HG02973 (cell line): ENCODE data around the gene SLC5A3.
A peak's percentile ranks its signal among the peaks of the same experiment; 100 is the strongest.

ENCODE experiments used
- ATAC-seq: cut with Tn5 transposase; IDR thresholded peaks from one replicate; pipeline ENCODE4 v1.9.1; 2021; ENCODE audit warnings: moderate library complexity; ENCODE audit not compliant: unreplicated experiment

Gene SLC5A3

DNA sequence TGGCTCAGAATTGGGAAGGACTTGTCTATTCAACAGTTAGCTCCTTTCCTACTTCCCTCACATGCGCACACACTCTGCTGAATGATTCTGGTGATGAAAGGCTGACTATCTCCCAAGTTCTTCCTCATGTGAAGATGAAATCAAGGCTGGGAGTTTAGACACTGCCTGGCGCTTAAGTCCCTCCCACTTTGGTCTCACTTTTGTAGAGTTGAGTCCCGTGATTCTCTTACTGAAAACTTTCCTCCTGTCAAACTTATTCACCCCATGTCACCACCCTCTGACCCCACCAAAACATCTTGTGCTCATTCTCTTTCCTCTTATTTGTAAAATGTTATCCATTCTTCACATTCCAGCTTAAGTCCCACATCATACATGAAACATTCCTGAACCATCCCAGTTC lies 8.4 kb upstream of the SLC5A3 start:
- ATAC-seq, result no peak

DNA sequence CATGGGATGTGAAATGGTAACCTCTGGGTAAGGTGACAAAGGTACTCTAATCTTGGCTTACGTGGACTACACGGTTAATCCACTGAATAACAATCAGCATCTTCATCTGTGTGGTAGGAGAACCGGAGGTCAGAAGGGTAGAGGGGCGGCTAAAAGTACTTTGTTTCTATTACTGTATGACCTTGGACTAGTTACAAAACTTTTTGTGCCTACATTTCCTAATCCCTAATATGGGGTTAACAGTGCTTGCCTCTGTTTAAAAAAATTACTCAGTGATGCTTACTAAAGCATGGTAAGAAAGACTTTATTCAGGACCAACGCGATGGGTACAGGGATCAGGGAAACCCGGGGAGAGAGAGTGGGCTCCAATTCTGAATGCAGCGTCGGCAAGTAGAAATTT lies 1.7 kb upstream of the SLC5A3 start:
- ATAC-seq, result no peak

DNA sequence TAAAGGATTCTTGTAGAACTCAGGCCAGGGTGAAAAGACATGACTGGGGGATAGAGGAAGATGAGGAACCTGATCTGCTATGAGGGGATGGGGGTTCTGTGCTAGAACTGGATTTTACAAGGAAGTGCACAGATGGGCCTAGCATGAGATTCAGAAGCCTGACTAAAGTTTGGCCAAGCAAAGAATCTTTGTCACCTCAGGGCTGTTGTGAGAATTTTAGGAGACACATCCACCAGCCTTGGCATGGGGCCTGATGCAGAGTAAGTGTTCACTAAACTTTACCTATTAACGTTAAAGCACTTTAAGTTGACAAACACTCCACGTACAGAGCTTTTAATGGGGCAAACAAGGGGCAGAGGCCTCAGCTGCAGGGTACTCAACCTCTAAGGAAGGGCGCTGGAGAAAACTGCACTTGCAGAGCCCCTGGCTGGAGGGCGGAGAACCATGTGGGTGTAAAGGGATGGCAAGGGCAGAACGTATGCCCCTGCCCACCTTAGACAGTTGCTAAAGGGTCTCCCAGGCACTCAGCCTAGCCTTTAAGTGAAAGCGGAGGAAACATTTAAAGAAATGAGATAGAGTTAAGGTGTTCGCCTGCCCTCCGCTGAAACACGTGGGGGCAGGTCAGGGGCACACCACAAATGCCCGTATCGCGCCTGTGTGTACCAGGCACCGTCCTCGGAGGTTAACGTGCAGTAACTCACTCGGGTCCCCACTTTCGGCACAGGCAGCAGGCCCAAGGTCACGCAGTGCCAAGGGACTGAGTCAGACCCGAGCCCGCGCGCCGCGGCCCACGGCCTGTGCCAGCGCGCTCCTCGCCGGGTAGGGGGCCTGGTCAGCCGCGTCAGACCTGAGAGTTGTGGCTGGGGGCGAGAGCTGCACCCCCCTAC lies 990 bp upstream of the SLC5A3 start:
- ATAC-seq, result peak; percentile 3

DNA sequence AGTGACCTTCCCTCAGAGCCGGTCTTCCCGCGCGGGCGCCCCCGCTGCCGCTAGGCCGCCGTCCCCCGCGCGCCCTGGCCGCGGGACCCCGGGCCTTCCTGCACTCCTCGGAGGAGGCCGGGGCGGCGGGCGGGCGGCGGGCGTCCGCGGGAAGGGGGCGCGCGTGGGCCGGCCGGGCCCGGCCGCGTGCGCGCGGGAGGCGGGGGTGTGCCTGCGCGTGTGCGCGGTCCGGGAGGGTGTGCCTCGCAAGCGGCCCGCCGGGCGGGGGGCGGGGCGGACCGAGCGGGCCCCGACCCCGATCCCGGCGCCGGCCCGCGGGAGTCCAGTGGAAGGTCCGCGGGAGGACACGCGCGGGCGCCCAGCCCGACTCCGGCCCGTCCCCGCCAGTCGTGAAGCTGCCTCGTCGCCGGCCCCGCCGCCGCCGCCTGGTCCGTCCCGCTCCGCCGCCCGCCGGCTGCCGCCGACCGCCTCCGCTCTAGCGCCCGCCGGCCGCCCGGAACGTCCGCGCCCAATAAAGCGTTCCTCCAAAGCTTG lies 438 bp downstream of the SLC5A3 start:
- ATAC-seq, result peak; percentile 31

DNA sequence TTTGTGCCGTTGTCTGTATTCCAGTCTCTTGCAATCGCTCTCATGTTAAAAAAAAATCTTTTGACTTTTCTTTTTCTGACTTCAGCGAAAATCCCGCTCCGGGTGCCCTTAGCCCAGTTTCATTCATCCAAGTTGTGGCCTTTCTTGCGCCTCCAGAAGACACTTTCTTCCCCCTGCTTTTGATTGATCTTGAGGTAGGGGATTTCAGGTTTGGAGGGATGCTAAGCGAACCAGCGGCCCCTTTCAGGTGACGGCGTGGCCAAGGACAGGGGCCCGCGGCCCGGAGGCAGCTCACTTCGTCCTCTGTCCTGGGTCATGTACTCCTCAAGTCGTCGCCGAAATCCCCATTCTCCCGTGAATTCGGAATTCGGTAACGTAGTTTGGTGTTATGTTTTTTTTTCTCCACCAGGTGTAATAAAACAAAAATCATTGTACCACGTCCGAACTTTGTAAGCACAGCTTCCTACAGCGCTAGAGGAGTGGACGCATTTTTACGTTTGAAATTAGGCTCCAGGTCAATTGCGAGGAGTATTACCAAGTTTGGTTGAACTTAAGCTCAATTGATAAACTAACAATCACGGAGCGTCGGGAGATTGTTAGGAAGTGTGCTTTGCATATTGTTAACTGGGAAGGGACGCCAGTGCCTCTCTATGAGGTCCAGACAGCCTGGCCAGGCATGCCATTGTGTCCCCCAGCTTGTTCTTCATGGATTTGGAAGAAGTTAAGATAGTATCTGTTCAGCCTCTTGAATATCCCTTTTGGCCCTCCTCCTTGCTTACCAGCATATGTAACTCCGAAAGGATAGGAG lies 1.1 kb downstream of the SLC5A3 start:
- ATAC-seq, result peak; percentile 3

DNA sequence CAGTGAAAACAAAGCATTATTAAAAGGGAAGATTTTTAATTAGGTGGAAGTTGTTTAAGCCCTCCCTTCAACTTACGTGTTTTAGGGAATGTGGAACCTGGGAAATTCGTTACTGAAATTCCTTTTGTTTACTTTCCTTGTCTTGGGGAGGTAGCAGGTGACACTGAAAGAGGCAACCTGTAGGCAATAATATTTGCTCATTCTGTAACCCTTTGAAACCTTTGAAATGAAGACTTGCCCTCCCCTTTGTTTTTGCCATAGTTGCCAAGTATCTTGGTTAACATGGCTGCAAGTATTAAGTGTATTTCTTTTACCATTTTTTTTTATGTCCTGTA lies 1.7 kb downstream of the SLC5A3 start:
- ATAC-seq, result no peak

DNA sequence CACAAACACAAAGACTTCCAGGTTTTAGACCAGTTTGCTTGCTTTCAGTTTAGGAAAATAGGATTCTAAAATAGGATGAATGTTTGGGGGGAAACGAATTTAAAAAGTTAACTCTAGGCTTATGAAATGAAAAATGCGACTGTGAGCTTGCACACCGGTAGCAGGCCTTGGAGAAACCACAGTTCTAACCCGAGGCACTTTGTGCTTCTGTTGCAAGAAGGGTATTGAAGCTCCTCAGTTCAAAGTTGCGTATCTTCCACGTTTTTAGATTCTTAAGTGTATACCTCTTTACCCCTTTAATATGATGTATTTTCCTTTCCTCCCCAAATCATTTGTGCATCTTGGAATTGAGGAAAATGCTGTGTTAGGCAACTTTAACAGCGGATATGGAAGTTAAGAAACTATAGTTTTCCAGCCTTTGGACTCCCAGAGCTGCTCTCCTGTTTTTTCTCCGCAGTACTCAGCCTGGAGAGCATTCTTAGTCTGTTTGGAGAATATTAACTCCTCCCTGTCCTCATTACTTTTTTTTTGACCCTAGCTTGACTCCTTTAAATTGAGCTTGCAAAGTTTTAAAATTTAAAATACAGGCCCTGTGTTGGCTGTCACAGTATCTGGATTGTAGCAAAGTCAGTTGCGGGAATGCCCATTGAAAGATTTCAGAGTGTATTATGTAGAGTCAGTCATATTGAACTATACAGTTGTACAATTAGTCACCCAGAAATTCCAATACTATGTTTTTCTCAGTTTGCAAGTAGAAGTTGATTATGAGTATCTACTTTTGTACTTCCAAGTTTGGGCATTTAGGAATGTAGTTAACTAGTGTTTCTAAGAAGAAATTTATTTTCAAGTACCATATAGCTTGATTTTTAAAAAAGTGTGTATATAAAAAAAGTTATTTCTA lies 2.6 kb downstream of the SLC5A3 start:
- ATAC-seq, result no peak

DNA sequence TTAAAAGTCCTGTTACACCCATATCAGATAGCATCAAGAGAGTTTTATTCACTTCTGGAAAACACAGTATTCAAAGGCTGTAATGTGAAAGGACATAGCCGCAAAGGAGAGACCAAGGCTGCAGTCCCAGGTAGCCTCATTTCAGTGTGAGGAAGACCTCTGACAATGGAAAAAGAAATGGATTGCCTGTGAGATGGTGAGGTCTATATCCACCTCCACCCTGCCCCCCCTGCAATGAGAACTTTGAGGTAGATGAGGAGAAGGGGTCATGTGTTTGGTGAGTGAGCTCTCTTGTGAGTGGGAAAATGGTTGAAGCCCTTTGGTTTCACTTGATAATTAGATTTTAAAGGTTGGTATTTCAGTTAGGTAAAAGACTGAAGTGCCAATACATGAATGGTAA lies 3.5 kb downstream of the SLC5A3 start:
- no peak for ATAC-seq

DNA sequence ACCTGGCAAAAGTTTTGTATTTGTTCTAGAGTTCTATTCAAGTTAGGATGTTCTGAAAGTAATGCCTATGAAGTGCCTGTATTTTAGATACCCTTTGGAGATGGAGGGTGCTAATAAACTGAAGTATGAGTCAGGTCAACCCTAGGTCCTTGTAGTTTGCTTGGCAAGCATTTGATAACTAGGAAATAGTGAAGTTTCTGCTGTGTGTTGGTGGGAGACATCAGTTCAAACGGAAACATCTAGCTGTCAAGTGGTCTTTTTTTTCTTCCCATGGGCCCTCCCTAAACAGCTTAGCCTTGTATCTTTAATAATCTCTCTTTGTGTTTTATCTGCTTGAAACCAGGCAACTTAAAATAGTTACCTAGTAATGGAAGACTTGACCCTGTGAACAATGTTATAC lies 4.5 kb downstream of the SLC5A3 start:
- no peak for ATAC-seq

DNA sequence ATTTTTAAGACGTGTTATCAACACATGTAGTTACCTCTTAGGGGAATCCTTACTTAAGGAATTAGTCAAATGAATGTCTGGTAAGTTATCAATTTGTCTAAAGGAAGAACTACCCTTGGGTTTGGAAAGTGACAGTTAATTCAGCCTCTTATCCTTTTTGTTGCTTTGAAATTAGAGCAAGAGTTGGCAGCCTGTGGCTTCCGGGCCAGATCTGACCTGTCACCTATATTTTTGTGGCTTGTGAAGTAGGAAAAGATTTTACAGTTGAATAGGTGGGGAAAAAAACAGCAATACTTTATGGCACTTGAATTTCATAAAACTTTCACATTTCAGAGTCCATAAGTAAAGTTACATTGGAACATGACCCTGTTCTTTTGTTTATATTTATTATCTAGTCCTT lies 5.5 kb downstream of the SLC5A3 start:
- ATAC-seq, result no peak

DNA sequence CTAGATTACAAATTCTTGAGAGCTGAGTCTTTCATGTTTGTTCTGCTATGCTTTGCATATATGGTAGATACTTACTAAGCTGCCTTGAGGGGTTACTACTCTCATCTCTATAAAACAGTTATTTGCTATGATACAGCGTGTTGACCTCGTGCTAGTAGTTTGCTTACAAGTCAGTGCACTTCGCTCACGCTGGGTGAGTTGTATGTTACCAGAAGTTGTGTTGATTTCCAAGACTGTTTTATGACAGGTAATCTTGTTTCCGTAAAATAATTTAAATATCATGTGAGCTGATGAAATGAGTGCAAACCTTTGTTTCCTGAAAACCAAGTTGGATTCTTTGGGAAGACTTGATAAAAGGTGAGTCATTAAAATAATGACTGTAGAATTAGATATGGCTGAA lies 7.3 kb downstream of the SLC5A3 start:
- no peak for ATAC-seq

DNA sequence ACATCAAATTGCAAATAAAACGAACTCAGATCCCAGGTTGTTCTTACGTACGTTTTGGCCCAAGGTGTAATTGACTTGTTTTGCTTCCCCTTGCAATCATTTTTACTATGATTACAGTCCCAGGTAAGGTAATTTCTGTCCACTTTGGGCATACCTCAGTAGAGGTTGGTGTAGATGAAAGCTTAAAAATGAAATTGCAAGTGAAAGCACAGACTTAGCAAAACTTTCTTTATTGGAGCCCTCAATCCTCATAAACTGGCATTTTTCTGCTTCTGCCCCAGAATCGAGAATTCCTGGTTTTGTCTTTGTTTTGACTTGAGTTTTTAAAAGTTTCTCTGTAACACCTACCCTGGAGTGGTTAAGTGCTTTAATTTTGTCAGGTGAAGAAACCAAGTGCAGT lies 9.4 kb downstream of the SLC5A3 start:
- no peak for ATAC-seq

DNA sequence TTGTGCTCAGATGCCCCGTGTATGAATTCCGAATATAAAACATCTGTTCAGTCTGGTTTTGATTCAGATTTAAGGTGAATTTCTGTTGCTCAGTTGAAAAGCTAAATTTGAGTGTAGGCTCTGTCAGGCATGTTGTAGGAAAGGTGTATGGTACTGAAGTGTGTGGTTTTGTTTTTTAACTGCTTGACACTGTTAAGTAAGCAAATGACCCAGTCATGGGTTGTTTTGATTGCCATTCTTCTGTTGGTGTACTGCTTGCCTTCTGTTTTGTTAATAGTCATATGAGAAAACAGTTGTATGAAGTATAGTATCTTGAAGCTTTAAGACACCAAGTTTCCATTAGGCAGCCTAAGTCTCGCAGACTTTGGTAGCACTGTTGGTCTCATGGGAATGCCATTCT lies 10.0 kb downstream of the SLC5A3 start:
- ATAC-seq, result no peak

DNA sequence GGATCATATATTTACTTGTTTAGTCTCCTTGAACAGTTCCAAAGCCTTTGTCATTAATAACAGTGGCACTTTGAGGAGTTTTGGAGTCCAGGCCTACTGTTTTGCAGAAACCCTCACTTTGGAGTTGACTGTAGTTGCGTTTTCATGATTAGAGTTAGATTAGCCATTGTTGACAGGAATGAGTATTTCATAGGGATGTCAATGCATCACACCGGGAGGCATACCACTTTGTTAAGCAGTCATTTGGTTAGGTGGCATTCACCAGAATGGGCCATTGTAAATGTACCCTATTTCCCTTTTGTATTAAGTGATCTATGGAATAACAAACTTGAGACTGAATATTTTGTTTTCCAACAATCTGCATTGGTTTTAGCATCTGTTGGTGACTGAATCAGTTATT lies 11.8 kb downstream of the SLC5A3 start:
- ATAC-seq, result no peak

DNA sequence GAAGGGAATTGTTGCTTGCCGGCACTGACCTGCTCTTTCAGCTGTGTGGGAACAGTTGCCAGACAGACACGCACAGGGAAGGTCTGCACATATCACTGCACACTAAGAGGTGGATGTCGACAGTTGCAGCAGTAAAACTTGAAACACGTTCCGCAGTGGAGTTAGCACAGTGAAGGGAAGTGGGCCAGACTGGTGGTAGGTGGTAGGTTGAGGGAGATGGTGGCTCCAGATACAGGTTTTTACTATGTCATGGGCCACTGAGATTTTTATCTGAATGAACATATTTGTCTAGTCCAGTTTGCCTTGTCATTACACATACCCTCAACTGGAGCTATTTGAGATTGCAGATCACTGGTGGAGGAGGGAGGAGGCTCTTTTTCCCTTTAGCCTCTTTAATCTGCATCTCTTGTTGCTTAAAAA lies 13.5 kb downstream of the SLC5A3 start:
- no peak for ATAC-seq

DNA sequence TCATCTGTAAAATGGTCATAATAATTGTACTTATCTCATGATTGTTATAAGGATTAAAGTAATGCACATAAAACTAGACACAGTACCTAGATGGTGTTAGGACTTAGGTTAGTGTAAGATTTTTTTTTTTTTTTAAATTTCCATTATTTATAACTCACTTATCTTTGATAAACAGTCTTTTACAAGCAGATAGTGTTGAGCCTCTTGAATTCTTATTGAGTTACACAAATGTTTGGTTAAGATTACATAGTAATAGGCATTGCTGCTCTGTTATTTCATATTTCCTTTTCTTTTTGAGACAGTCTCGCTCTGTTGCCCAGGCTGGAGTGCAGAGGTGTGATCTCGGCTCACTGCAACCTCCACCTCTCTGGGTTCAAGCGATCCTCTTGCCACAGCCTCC lies 15.4 kb downstream of the SLC5A3 start:
- ATAC-seq, result no peak

DNA sequence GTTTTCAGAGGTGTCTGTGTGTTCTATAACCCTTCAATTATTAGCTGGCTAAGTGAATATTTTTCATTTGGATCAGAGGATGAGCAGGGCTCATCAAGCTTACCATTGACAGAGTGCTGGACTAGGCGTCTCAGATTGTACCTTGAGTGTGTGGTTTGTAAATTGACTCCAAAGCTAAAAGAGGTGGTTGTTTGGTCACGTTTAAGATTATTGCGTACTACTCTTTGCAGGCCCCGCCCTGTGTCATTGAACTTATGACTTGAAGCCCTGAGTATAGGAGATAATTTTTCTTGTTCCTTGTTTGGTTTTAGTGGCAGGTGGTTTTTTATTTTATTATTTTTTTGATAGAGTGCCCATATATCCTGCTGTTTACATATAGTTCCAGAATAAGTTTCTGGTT lies 17.7 kb downstream of the SLC5A3 start:
- no peak for ATAC-seq

DNA sequence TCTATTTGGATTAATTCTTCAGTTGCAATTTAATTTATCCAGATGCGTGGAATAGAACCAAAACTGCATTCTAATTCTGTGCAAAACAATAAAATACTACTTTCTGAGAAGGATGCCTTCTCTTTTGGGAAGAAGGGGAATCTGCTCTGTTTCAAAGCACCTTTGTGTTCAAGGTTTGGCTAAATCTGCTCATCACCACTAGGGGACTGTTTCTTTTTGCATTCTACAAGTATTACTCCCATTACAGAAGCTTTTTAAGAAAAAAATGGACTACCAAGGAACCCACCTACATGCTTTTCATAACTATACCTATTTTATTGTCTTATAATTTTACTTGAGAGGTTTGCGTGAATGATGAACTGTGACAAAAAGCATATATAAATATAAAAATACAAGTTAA lies 18.2 kb downstream of the SLC5A3 start:
- no peak for ATAC-seq

DNA sequence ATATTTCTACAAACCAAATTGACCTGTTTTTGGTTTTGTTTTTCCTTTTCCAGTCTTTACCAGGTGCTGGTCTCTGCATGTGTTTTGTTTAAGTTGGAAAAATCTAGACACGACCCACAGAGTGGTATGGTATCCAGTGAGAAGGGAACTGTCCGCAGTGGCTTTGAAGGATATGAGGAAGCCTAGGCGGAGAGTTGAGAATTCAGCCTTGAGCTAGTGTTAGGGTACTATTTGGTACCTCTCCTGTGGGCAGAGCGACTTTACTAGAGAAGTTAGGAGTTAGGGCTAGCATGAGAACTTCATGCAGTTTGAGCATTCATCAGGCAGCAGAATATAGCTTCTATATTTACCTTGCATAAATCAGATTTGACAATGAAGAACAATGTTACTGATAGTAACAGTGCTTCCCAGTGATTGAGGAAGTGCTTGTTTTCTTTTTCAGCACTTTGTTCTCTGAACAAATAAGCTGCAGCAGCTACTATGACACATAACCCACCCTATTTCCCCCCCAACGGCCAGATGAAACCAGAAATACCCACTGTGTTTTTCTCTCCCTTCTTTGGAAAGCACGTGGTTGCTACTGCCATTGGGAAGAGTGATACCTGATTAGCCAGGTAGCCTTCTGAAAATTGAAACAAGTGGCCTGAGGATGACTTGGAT lies 19.0 kb downstream of the SLC5A3 start:
- no peak for ATAC-seq

DNA sequence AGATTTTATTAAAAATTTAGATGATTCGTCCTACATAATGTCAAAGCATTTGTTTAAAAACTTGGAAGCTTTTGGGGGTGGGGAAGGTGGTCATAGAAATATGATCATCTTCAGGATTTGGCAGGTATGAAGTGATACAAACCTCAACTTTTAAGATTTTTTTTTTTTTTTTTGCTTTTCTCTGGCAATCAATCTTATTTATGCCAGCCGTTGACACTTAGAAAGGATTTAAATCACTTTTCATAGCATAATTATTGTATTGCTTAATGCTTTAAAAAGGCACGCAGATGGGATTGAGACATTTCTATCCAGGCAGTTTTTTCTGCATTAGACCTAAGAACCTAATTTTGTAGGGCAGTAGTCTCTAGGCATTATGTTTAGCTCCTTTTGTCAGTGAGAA lies 19.7 kb downstream of the SLC5A3 start:
- ATAC-seq, result no peak

DNA sequence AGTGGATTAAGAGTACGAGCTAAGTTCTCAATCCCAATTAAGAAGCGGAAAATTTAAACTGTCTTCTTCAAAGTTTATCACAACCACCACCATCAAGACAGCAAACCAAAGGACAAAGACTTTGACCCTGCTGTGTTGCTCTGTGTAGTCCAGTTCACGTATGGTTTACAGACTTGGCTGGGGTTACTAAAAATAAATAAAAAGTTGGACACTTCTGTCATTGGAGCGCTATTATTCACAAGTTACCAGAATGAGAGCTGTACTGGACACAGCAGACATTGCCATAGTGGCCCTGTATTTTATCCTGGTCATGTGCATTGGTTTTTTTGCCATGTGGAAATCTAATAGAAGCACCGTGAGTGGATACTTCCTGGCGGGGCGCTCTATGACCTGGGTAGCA lies 21.6 kb downstream of the SLC5A3 start:
- no peak for ATAC-seq
